Nephron (organoid): ENCODE data around the gene SOX14.

Source experiments
- H3K27ac Mint-ChIP-seq, 3 experiments: 2 replicates each; pipeline ENCODE4 v1.8.0; 2020; ENCODE audit warnings: mixed read lengths in 3 of 3, mild to moderate bottlenecking in 2 of 3, moderate library complexity in 1 of 3
- H3K27me3 Mint-ChIP-seq: 2 replicates; pipeline ENCODE4 v1.8.0; 2021; ENCODE audit warnings: low read depth, mild to moderate bottlenecking, moderate library complexity, mixed read lengths
- H3K36me3 Mint-ChIP-seq: 2 replicates; pipeline ENCODE4 v1.8.0; 2020; ENCODE audit warnings: low read depth, mixed read lengths
- H3K4me1 Mint-ChIP-seq: 2 replicates; pipeline ENCODE4 v1.8.0; 2020; ENCODE audit warnings: mixed read lengths
- H3K4me3 Mint-ChIP-seq, 3 experiments: 2 replicates each; pipeline ENCODE4 v1.8.0; 2020; ENCODE audit warnings: mild to moderate bottlenecking in 3 of 3, mixed read lengths in 3 of 3, moderate library complexity in 2 of 3
- H3K9me3 Mint-ChIP-seq: 2 replicates; pipeline ENCODE4 v1.8.0; 2020; ENCODE audit warnings: mixed read lengths
- TF ChIP-seq, protein P1 (sequence below), 3 experiments: fragments of 200-600 bp; sonication (generic); IDR thresholded peaks; one replicate each; pipeline ENCODE4 v1.5.0; 2021; ENCODE audit warnings: antibody characterized with exemption in 3 of 3; ENCODE audit not compliant: unreplicated experiment in 3 of 3

SOX14 gene

DNA sequence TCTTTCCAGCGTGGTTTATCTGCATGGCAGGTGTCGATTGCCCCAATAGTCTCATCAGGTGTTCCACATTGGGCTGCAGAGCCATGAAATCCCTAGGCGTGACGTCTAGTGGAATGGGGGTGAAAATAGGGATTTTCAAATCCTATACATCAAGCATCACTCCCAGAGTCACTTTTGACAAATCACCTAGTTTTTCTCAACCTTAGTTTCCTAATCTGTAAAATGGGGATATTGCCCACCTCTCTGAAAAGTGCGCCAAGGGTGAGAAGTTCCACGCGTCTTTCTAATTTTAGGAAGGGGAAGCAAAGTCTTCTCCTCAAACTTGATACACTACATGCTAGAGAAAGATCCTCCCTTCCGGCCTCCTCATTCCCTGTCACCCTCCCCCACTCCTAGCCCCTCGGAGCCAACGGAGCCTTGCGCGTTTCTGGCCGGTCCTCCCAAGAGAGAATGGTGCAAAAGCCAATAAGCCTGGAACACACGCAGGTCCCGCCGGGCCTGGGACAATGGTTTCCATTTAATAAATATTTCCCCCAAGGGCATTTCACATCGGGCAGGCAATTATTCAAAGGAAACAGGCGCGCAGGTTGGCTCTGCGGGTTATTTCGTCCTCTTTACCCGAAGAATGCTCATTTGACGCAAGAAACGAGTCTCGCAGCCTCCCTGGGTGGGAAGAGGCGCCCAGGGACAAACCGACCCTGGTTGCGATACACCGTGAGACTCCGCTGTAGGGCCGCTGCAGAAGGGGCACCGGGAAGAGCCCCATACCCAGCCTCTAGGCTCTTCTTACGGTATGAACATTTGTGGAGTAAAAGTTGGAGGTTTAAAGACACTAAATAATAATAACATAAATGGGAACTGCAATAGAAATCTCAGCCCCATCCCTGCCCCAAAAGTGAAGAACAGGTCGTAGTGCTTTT lies 1.2 kb upstream of the SOX14 start:
- Mint-ChIP-seq H3K4me1 (peaks cover 32% of the 10 kb centered on the region), H3K9me3 (peaks cover 5% of the 10 kb centered on the region), H3K27me3 (peaks cover 100% of the 10 kb centered on the region), H3K36me3 (no peaks in the 10 kb centered on the region), H3K27ac (no peak overlapping the region), H3K4me3 (peak overlapping the region in 1 of 3 experiments; percentile 74)
- TF ChIP-seq, protein P1, sequence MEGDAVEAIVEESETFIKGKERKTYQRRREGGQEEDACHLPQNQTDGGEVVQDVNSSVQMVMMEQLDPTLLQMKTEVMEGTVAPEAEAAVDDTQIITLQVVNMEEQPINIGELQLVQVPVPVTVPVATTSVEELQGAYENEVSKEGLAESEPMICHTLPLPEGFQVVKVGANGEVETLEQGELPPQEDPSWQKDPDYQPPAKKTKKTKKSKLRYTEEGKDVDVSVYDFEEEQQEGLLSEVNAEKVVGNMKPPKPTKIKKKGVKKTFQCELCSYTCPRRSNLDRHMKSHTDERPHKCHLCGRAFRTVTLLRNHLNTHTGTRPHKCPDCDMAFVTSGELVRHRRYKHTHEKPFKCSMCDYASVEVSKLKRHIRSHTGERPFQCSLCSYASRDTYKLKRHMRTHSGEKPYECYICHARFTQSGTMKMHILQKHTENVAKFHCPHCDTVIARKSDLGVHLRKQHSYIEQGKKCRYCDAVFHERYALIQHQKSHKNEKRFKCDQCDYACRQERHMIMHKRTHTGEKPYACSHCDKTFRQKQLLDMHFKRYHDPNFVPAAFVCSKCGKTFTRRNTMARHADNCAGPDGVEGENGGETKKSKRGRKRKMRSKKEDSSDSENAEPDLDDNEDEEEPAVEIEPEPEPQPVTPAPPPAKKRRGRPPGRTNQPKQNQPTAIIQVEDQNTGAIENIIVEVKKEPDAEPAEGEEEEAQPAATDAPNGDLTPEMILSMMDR (IDR thresholded peaks at IDR 0.05; ENCODE audit: unreplicated experiment in 3 of 3) = no peak

DNA sequence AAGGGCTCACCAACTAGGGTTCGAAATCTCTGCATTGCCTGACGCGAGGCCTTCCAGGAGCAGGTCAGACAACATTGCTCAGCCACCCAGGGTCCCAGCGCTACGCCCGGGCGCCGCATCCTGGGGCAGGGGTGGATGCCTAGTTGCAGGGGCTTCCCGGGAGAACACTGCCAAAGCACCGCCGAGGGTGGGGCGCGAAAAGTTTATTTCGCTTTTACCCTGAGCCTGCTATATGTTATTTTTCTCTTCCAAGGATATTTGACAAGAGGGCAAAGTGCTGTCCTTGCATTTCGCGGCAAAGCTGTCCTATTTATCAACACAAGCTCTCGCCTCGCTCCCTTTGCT lies 549 bp upstream of the SOX14 start:
- no peaks in the 10 kb centered on the region for H3K36me3 Mint-ChIP-seq
- H3K27ac Mint-ChIP-seq = no peak overlapping the region
- peak overlapping the region; percentile 66 to 80 (median 74) for H3K4me3 Mint-ChIP-seq
- peaks cover 2% of the 10 kb centered on the region for H3K9me3 Mint-ChIP-seq
- TF ChIP-seq, protein P1 (IDR thresholded peaks at IDR 0.05; ENCODE audit: unreplicated experiment in 3 of 3) = no peak
- H3K27me3 Mint-ChIP-seq = peaks cover 100% of the 10 kb centered on the region
- peaks cover 34% of the 10 kb centered on the region for H3K4me1 Mint-ChIP-seq

DNA sequence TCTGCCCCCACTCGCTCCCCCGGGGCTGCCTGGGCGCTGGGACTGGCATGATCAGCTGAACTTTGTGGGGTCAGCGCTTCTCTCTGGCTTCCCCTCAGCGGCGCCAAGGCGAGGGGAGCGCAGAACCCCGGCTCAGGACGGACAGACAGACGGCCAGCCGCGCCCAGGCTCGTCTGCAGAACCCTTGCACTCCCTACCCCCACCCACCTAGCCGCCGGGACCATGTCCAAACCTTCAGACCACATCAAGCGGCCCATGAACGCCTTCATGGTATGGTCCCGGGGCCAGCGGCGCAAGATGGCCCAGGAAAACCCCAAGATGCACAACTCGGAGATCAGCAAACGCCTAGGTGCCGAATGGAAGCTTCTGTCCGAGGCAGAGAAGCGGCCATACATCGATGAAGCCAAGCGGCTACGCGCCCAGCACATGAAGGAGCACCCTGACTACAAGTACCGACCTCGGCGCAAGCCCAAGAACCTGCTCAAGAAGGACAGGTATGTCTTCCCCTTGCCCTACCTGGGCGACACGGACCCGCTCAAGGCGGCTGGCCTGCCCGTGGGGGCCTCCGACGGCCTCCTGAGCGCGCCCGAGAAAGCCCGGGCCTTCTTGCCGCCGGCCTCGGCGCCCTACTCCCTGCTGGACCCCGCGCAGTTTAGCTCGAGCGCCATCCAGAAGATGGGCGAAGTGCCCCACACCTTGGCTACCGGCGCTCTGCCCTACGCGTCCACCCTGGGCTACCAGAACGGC lies 621 bp downstream of the SOX14 start:
- no peak overlapping the region for H3K27ac Mint-ChIP-seq
- no peak overlapping the region for H3K4me3 Mint-ChIP-seq
- no peaks in the 10 kb centered on the region for H3K9me3 Mint-ChIP-seq
- TF ChIP-seq, protein P1 (IDR thresholded peaks at IDR 0.05; ENCODE audit: unreplicated experiment in 3 of 3) = no peak
- peaks cover 42% of the 10 kb centered on the region for H3K4me1 Mint-ChIP-seq
- peaks cover 100% of the 10 kb centered on the region for H3K27me3 Mint-ChIP-seq
- no peaks in the 10 kb centered on the region for H3K36me3 Mint-ChIP-seq

DNA sequence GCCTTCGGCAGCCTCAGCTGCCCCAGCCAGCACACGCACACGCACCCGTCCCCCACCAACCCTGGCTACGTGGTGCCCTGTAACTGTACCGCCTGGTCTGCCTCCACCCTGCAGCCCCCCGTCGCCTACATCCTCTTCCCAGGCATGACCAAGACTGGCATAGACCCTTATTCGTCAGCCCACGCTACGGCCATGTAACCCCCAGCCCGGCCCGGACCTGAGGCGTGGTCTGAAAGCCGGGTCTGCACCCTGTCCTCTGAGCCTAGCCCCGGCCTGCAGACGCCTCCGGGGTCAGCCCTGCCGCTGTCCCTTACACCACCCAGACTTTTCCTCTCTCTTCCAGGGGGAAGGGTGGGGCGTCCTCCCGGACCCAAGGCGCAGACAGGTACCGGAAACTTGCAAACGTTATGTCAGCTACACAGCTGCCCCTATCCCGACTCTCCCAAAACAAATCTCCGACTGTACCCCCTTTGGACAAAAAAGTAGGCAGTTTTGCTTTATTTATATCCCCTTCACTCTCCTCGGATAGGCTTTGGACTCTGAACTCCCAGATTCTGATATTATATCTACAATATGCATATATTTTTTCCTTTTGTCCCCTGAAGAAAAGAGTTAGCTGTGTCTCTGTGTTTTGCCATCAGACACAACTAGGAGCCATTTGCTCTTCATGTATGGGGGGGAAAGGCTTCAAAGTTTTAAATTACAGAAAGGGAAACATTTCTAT lies 1.4 kb downstream of the SOX14 start:
- peaks cover 100% of the 10 kb centered on the region for H3K27me3 Mint-ChIP-seq
- peak overlapping the region in 2 of 3 experiments; percentile 20 to 29 for H3K4me3 Mint-ChIP-seq
- no peaks in the 10 kb centered on the region for H3K9me3 Mint-ChIP-seq
- peaks cover 45% of the 10 kb centered on the region for H3K4me1 Mint-ChIP-seq
- TF ChIP-seq, protein P1 (IDR thresholded peaks at IDR 0.05; ENCODE audit: unreplicated experiment in 3 of 3) = no peak
- no peak overlapping the region for H3K27ac Mint-ChIP-seq
- no peaks in the 10 kb centered on the region for H3K36me3 Mint-ChIP-seq

DNA sequence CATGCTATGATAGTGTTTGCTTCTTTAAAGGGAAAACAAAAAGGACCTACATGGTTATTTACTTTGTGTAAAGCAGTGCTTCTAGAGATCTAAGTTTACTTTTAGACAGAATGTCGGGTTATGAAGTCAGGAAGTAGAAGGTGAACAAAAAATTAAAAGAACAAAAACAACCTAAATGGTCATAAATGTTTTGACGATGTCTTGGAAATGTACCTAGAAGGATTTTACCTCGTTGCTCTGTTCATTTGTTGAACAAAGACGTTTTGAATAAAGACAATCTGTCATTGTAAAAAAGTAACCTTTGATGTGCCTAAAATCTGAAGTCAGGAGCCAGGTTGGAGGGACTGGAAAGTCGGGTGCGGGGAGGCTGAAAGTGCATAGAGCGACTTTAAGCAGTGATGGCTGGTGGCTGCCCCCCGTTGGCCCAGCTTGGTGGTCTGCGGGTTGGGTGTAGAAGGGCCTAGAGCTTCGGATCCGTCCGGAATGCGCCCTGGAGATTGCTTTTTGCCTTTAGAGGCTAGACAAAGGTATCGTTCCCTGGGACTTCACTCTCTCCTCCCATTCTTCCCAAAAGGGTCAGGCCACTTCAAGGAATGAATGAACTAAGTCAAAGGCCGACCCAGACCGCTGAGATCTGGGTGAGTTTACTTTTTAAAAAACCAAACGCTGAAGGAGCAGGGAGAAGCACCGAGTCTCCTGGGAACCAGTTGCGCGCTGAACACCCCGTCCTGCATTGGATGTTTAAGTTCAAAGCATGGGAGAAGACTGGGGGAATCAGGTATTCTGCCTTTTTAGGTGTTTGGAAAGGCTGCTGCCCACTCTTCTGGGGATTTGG lies 2.1 kb downstream of the SOX14 start:
- Mint-ChIP-seq H3K4me3 (no peak overlapping the region), H3K4me1 (peaks cover 38% of the 10 kb centered on the region), H3K27me3 (peaks cover 100% of the 10 kb centered on the region), H3K36me3 (no peaks in the 10 kb centered on the region), H3K9me3 (no peaks in the 10 kb centered on the region), H3K27ac (no peak overlapping the region)
- TF ChIP-seq, protein P1 (IDR thresholded peaks at IDR 0.05; ENCODE audit: unreplicated experiment in 3 of 3) = no peak
